Fibroblast of skin of scalp (primary cell): ENCODE results near the gene MC1R.
A peak's percentile ranks its signal among the peaks of the same experiment; 100 is the strongest.
"Not testable (repeated sequence)": the region's sequence is repeated elsewhere in the genome, so short reads cannot be mapped to it uniquely, and the experiment has no call there.

Source experiments
- DNase-seq: peaks from one replicate; pipeline ENCODE4 v3.0.0-alpha.2; 2013

The MC1R gene

GRCh38 chr16:89914642-89915285 lies 3.9 kb upstream of the MC1R start:
- DNase-seq: not testable (repeated sequence)

DNA sequence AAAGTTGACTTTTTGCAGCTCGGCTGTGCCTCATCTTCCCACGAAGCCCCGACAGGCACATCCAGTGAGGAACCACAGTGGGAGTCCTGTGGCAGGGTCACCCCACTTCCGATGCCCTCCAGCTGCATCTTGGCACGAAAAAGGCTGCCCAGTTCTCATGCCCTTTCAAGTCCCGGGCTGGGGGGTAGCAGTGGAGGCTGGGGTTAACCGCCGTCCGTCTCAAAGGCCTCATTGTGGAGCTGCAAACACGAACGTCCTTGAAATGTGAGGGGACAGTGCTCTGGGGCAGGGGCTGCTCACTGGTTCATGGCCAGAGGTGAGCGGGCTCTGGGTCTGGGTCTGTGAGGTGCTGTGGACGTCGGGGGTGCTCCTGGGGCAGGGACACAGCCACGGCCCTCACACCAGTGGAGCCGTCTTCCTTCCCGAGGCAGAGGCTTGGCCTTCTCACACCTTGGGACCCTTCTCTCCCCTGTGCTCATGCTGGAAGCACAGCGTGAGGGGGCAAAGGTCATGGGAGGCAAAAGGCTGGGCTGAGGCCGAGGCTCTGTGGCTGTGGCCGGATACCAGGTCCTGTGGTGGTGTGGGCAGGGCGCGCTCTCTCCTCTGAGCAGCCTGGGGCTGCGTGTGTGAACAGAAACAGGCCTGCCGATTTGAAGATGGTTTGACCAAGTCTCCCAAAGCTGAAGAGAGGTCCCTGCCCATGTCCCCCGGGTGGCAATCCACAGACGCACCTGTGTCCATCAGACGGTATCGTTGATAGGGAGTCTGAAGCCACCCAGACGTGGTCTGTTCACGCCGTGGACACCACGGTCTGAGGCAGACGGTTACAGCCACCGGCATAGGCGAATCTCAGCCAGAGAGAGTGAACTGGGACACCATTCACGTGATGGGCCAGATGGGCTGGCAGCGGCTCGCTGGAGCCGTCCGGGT lies 3.1 kb upstream of the MC1R start:
- DNase-seq: no peak

GRCh38 chr16:89917773-89918452 lies 749 bp upstream of the MC1R start:
- DNase-seq: peak; percentile 67

- DNase-seq: no peak
Measured at GRCh38 chr16:89919535-89920406, 1.1 kb downstream of the MC1R start.

DNA sequence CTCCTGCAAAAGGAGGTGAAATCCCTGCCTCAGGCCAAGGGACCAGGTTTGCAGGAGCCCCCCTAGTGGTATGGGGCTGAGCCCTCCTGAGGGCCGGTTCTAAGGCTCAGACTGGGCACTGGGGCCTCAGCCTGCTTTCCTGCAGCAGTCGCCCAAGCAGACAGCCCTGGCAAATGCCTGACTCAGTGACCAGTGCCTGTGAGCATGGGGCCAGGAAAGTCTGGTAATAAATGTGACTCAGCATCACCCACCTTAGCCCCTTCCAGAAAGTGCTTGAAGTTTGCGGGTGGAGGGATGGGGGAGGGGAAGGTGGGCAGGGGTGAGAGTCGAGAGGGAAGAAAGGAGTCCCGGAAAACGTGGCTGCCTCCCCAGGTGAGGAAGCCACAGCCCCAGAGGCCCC lies 2.1 kb downstream of the MC1R start:
- DNase-seq: no peak

- DNase-seq: no peak
Measured at GRCh38 chr16:89921131-89921701, 2.6 kb downstream of the MC1R start.

DNA sequence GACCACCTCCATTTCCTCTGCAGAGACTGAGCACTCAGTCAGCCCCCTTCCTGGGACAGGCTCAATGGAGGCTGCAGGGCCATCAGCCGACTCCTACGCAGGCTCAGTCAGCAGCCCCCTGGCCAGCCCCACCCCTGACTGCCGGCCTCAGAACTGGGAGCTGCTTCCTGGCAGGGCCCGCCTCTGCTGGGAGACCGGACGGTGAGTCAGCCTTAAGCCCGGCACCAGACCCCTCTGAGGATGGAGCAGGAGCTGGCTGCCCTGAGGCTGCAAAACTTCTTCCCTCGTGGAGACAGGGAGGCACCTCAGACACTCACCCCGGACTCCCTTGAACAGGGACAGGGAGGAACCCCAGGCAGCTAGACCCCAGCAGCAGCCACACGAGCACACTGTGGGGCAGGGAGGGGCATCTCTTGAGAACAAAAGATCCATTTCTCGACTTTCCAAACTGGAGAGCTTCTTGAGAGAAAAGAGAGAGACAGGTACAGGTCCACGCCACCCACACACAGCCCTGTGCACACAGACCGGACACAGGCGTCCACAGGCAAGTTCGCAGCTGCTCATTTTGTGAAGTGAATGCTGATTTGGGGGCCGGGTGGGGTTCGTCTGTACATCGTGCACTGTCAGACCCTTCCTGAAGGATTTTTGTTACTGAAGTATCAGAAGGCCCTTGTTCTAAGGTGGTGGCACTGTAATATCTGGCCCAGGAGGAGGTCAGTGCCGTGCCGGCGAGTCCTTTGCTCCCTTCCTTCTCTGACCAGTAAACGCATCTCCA lies 3.2 kb downstream of the MC1R start:
- DNase-seq: peak; percentile 95

DNA sequence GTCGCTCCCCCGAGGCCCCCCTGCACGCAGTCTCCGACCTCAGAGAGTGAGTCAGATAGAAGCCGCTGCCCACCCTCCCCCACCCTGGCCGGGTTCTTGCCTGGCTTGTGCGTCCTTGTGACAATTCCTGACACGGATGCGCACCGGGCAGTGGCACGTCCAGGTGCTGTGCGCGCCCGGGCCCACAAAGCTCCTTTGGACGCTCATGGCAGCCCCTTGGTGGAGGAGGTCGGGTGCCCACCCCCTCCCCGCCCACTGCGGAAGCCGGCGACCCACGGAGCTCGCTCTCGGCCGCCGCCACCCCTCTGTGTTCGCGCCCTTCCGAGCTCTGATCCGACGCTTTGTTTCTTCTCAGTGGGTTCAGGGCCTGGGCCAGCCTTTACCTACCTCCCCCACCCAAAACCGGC lies 3.8 kb downstream of the MC1R start:
- peak; percentile 95 for DNase-seq

DNA sequence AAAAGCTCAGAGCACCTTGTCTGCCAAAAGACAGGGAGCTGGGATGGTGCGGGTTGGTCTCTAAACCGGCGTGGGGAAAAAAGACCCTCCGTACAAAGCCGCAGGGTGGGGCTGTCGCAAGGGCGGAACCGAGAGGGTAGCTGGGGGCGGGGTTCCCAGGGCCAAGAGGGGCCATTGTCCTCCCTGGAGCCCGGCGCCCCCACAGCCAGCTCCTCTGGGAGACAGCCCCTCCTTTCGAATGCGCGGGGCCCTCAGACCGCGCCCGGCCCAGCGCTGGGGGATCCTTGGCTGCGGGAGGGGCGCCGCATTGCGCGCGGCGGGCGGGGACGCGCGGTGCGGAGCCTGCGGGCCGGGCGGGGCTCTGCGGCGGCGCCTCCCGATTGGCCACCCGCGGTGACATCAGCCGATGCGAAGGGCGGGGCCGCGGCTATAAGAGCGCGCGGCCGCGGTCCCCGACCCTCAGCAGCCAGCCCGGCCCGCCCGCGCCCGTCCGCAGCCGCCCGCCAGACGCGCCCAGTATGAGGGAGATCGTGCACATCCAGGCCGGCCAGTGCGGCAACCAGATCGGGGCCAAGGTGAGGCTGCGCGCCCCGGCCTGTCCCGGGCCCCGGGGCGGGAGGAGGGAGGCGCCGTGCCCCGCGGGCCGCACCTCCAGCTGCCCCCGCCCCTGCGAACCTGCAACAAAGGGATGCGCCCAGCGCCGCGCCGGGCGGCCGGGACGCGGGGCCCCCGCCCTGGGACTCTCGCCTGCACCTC lies 4.4 kb downstream of the MC1R start, which contains the start of gene TUBB3:
Gene TUBB3 (plus strand): TSS at position 459 of the 756 bp plus-strand sequence. CDS start 60 bp downstream, at position 519.
- DNase-seq: peak; percentile 88

GRCh38 chr16:89923640-89924296 lies 5.1 kb downstream of the MC1R start:
- no peak for DNase-seq

GRCh38 chr16:89924297-89924924 lies 5.7 kb downstream of the MC1R start:
- peak; percentile 56 for DNase-seq

DNA sequence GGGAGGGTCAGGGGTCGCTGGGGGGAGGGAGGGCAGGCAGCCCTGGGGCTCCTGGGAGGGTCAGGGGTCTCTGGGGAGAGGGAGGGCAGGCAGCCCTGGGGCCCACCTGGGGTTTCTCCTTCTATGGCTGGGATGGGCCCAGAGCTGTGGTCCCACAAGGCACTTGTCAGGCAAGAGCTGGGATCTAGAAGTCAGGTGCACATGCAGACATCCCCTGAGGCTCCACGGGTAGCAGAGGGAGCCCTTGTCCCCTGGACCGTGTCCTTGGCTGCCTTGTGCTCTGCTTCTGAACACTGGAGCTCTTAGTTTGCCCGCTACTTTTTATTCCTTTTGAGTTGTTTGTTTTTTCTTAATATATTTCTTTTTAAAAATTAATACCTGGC lies 6.3 kb downstream of the MC1R start:
- no peak for DNase-seq

- peak; percentile 26 for DNase-seq
Measured at GRCh38 chr16:89925596-89926079, 7.0 kb downstream of the MC1R start.

GRCh38 chr16:89931305-89931896 lies 12.7 kb downstream of the MC1R start:
- DNase-seq: no peak

DNA sequence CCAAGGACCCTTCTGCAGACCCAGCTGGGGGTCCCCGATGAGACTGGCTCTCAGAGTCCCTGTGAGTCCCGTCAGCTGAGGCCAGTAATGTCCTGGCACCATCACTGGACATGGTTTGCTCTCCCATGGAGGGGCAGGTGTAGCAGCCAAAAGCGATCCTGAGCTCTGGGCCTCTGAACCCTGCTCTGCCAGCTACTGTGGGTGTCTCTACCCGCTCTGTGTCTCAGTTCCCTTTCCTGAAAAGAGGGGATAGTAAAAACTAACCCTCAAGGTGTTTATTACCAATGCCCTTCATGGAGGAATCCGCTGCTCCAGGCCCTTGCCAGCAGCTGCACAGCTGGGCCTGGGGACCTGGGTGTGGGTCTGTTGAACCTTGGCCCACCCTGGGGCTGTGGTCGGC lies 13.3 kb downstream of the MC1R start:
- DNase-seq: no peak

DNA sequence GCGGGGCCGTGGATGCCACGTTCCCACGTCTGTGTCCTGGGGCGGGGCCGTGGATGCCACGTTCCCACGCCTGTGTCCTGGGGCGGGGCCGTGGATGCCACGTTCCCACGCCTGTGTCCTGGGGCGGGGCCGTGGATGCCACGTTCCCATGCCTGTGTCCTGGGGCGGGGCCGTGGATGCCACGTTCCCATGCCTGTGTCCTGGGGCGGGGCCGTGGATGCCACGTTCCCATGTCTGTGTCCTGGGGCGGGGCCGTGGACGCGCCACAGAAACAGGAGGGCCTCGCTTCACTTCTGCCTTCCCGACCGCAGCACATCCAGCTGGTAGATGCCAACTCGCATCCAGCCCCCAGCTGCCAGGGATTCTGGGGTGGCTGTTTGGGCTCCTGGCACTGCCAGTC lies 15.4 kb downstream of the MC1R start:
- not testable (repeated sequence) for DNase-seq

GRCh38 chr16:89934611-89935553 lies 16.2 kb downstream of the MC1R start:
- DNase-seq: no peak
